Measurements from ENCODE around the gene RUFY3. TPM values are rescaled to one million over a fixed set of nuclear protein-coding genes. Genes with fewer than 3 reads are reported as not detected.

Gene RUFY3
- total and polyA plus RNA-seq, 2 experiments from 2014 or later: 18.3 to 29.2 TPM

GRCh38 chr4:70801265-70801809 lies 79.6 kb downstream of the RUFY3 start (continued):
- TF ChIP-seq REST (IDR thresholded peaks at IDR 0.05; ENCODE audit: unreplicated experiment): no peak
- no peak for TF ChIP-seq CREB1 (CRISPR knock-in tag; IDR thresholded peaks at IDR 0.05; ENCODE audit: low read depth)
- TF ChIP-seq ETS1 (IDR thresholded peaks at IDR 0.05): no peak
- TF ChIP-seq JUNB (IDR thresholded peaks at IDR 0.05; ENCODE audit: unreplicated experiment): no peak
- no peak for TF ChIP-seq EZH2 (IDR thresholded peaks at IDR 0.05; ENCODE audit: low read depth, unreplicated experiment)
- TF ChIP-seq ZNF331 (CRISPR knock-in tag; IDR thresholded peaks at IDR 0.05; ENCODE audit: low read depth): no peak
- TF ChIP-seq EZH2phosphoT487 (IDR thresholded peaks at IDR 0.05; ENCODE audit: unreplicated experiment): no peak
- TF ChIP-seq NANOG (IDR thresholded peaks at IDR 0.05; ENCODE audit: borderline replicate concordance): no peak
- TF ChIP-seq CTCF (conservative IDR thresholded peaks at IDR 0.05; ENCODE audit: low read depth in 2 of 2): no peak

GRCh38 chr4:70802928-70803580 lies 81.3 kb downstream of the RUFY3 start:
- no peak overlapping the region for H3K4me2 ChIP-seq
- no peaks in the 10 kb centered on the region for H3K27me3 ChIP-seq (ENCODE audit: insufficient read depth)
- no peak overlapping the region for H3K4me3 ChIP-seq
- Mint-ChIP-seq H3K36me3 (ENCODE audit: low read depth) (no peaks in the 10 kb centered on the region), H3K27me3 (ENCODE audit: insufficient read depth, low read depth, poor library complexity) (peaks cover 5% of the 10 kb centered on the region), H3K4me3 (no peak overlapping the region), H3K27ac (no peak overlapping the region), H3K9me3 (no peaks in the 10 kb centered on the region), H3K4me1 (peaks cover 3% of the 10 kb centered on the region; the same call in 1 of the 3 replicates)
- H3K4me1 ChIP-seq (ENCODE audit: insufficient read depth): no peaks in the 10 kb centered on the region
- H3K9me2 ChIP-seq (ENCODE audit: insufficient read depth): no peaks in the 10 kb centered on the region
- H4K20me1 ChIP-seq (replicated peaks; ENCODE audit: insufficient read depth): no peaks in the 10 kb centered on the region
- no peak overlapping the region for H2AFZ ChIP-seq
- H3K27ac ChIP-seq (ENCODE audit: low read depth): no peak overlapping the region
- ATAC-seq (no peak), DNase-seq (ENCODE audit: low spot score) (no peak)
- no peaks in the 10 kb centered on the region for H3F3A ChIP-seq (replicated peaks; ENCODE audit: low read depth)
- no peaks in the 10 kb centered on the region for H3K36me3 ChIP-seq (ENCODE audit: insufficient read depth)
- no peaks in the 10 kb centered on the region for H3K79me2 ChIP-seq (replicated peaks; ENCODE audit: insufficient read depth)
- TF ChIP-seq JUNB (IDR thresholded peaks at IDR 0.05; ENCODE audit: unreplicated experiment) (no peak), CREB1 (CRISPR knock-in tag; IDR thresholded peaks at IDR 0.05; ENCODE audit: low read depth) (no peak), NANOG (IDR thresholded peaks at IDR 0.05; ENCODE audit: borderline replicate concordance) (no peak), EZH2 (IDR thresholded peaks at IDR 0.05; ENCODE audit: low read depth, unreplicated experiment) (no peak), ZNF114 (CRISPR knock-in tag; IDR thresholded peaks at IDR 0.05) (no peak), EZH2phosphoT487 (IDR thresholded peaks at IDR 0.05; ENCODE audit: unreplicated experiment) (no peak), POLR2AphosphoS5 (IDR thresholded peaks at IDR 0.05; ENCODE audit: low read depth) (no peak), ETS1 (IDR thresholded peaks at IDR 0.05) (no peak), STAT1 (IDR thresholded peaks at IDR 0.05; ENCODE audit: unreplicated experiment) (no peak), ZNF331 (CRISPR knock-in tag; IDR thresholded peaks at IDR 0.05; ENCODE audit: low read depth) (no peak), CTCF (conservative IDR thresholded peaks at IDR 0.05; ENCODE audit: low read depth in 2 of 2) (no peak)

Data from GM23338 (cell line).